ENCODE results near the gene IGFL4. TPM values are rescaled to one million over a fixed set of nuclear protein-coding genes. Genes with fewer than 3 reads are reported as not detected.

Gene IGFL4
- total RNA-seq, 1 donor from 2014 or later: 2.3 TPM

DNA sequence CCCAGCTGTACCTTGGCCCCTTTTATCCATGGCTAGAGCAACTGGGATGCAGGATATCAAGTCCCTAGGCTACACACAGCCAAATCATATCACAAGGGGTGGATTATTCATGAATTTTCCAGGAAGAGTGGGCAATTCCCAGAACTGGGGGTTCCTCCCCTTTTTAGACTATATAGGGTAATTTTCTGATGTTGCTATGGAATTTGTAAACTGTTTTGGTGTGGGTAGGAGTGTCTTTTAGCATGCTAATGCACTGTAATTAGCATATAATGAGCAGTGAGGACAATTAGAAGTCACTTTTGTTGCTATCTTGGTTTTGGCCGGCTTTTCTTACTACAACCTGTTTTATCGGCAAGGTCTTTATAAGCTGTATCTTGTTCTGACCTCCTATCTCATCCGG is 18.0 kb upstream of the IGFL4 start:
- FAIRE-seq: no peak
- H3K27me3 ChIP-seq (ENCODE audit: insufficient read depth, low read length): peaks cover 15% of the 10 kb centered on the region
- no peaks in the 10 kb centered on the region for H3K79me2 ChIP-seq (ENCODE audit: insufficient read depth, low read length)

DNA sequence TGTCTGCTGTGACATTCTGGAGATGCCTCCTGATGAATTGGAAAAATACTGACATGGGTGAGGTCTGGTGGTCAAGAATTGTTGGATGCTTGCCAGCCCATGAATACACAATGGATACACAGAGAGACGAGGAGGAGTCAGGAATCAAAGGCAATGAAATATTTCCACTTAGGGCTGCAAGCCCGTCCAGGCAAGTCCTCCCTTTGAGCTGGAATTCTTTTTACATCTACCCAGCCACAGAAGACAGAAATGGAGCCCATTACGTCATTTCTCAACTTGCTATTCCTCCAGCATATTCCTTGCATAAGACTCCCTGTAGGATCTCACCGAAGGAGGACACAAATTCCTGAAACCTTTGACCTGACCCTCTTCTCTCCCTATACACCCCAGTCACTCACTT is 15.7 kb upstream of the IGFL4 start:
- TF ChIP-seq EZH2 (IDR thresholded peaks at IDR 0.05; ENCODE audit: insufficient read depth, low read length): no peak
- Histone ChIP-seq H3K9ac (ENCODE audit: low read length) (no peak overlapping the region), H3K4me1 (ENCODE audit: insufficient read depth, low read length) (no peaks in the 10 kb centered on the region), H3K79me2 (ENCODE audit: insufficient read depth, low read length) (no peaks in the 10 kb centered on the region), H2AFZ (ENCODE audit: low read depth, low read length) (no peak overlapping the region), H3K36me3 (ENCODE audit: insufficient read depth, low read length) (no peaks in the 10 kb centered on the region), H3K27ac (ENCODE audit: low read depth, low read length) (no peak overlapping the region), H4K20me1 (ENCODE audit: insufficient read depth, low read length) (no peaks in the 10 kb centered on the region), H3K4me2 (ENCODE audit: low read length) (no peak overlapping the region), H3K9me3 (ENCODE audit: insufficient read depth, low read depth, low read length) (peaks cover 14% of the 10 kb centered on the region), H3K4me3 (ENCODE audit: insufficient read depth, low read depth, low read length) (no peak overlapping the region), H3K27me3 (ENCODE audit: insufficient read depth, low read length) (peaks cover 8% of the 10 kb centered on the region)
- no peak overlapping the region for H3K4me3 Mint-ChIP-seq (ENCODE audit: unreplicated experiment)
- peaks cover 16% of the 10 kb centered on the region for H3K9me3 Mint-ChIP-seq (ENCODE audit: unreplicated experiment)
- DNase-seq (ENCODE audit: low read depth) (no peak), FAIRE-seq (no peak)
- H3K4me1 Mint-ChIP-seq (ENCODE audit: low read depth, unreplicated experiment): peaks cover 9% of the 10 kb centered on the region
- H3K27ac Mint-ChIP-seq (ENCODE audit: unreplicated experiment): peak overlapping the region; percentile 27
- peaks cover 27% of the 10 kb centered on the region for H3K36me3 Mint-ChIP-seq (ENCODE audit: low read depth, unreplicated experiment)
- peaks cover 22% of the 10 kb centered on the region for H3K27me3 Mint-ChIP-seq (ENCODE audit: low read depth, unreplicated experiment)

More for the DNA sequence above, 18.0 kb upstream of the IGFL4 start:
- Mint-ChIP-seq H3K36me3 (ENCODE audit: low read depth, unreplicated experiment) (peaks cover 42% of the 10 kb centered on the region), H3K9me3 (ENCODE audit: unreplicated experiment) (peaks cover 30% of the 10 kb centered on the region), H3K27ac (ENCODE audit: unreplicated experiment) (no peak overlapping the region), H3K27me3 (ENCODE audit: low read depth, unreplicated experiment) (peaks cover 29% of the 10 kb centered on the region), H3K4me3 (ENCODE audit: unreplicated experiment) (no peak overlapping the region), H3K4me1 (ENCODE audit: low read depth, unreplicated experiment) (peaks cover 9% of the 10 kb centered on the region)
- Histone ChIP-seq H3K4me2 (ENCODE audit: low read length) (no peak overlapping the region), H3K36me3 (ENCODE audit: insufficient read depth, low read length) (no peaks in the 10 kb centered on the region), H3K4me3 (ENCODE audit: insufficient read depth, low read depth, low read length) (no peak overlapping the region), H3K9me3 (ENCODE audit: insufficient read depth, low read depth, low read length) (peaks cover 14% of the 10 kb centered on the region), H4K20me1 (ENCODE audit: insufficient read depth, low read length) (no peaks in the 10 kb centered on the region), H2AFZ (ENCODE audit: low read depth, low read length) (no peak overlapping the region), H3K27ac (ENCODE audit: low read depth, low read length) (no peak overlapping the region), H3K4me1 (ENCODE audit: insufficient read depth, low read length) (no peaks in the 10 kb centered on the region), H3K9ac (ENCODE audit: low read length) (no peak overlapping the region)
- DNase-seq (ENCODE audit: low read depth): no peak
- TF ChIP-seq, protein P1, sequence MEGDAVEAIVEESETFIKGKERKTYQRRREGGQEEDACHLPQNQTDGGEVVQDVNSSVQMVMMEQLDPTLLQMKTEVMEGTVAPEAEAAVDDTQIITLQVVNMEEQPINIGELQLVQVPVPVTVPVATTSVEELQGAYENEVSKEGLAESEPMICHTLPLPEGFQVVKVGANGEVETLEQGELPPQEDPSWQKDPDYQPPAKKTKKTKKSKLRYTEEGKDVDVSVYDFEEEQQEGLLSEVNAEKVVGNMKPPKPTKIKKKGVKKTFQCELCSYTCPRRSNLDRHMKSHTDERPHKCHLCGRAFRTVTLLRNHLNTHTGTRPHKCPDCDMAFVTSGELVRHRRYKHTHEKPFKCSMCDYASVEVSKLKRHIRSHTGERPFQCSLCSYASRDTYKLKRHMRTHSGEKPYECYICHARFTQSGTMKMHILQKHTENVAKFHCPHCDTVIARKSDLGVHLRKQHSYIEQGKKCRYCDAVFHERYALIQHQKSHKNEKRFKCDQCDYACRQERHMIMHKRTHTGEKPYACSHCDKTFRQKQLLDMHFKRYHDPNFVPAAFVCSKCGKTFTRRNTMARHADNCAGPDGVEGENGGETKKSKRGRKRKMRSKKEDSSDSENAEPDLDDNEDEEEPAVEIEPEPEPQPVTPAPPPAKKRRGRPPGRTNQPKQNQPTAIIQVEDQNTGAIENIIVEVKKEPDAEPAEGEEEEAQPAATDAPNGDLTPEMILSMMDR (IDR thresholded peaks at IDR 0.05; ENCODE audit: insufficient read depth, low read depth, low read length): no peak
- no peak for TF ChIP-seq EZH2 (IDR thresholded peaks at IDR 0.05; ENCODE audit: insufficient read depth, low read length)

DNA sequence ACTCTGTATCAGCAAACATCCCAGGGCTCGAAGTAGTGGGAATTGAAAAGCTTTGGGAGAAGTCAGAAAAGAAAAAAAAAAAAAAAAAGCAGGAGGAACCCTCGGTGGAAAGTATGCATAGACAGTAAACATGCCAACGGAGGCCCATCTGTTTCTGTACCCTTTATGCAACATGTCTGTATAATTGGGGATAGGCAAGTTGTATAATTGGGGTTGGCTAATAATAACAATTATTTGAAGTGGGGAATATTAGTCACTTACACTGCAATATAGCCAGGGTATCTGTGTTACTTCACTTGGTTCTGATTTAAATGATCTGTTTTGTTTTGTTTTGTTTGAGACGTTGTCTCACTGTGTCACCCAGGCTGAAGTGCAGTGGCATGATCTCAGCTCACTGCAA is 12.1 kb upstream of the IGFL4 start:
- Mint-ChIP-seq H3K4me3 (ENCODE audit: unreplicated experiment) (no peak overlapping the region), H3K36me3 (ENCODE audit: low read depth, unreplicated experiment) (peaks cover 7% of the 10 kb centered on the region), H3K4me1 (ENCODE audit: low read depth, unreplicated experiment) (peaks cover 9% of the 10 kb centered on the region), H3K27me3 (ENCODE audit: low read depth, unreplicated experiment) (peaks cover 23% of the 10 kb centered on the region), H3K9me3 (ENCODE audit: unreplicated experiment) (peaks cover 17% of the 10 kb centered on the region), H3K27ac (ENCODE audit: unreplicated experiment) (no peak overlapping the region)
- TF ChIP-seq, protein P1 (IDR thresholded peaks at IDR 0.05; ENCODE audit: insufficient read depth, low read depth, low read length): no peak
- no peak for TF ChIP-seq EZH2 (IDR thresholded peaks at IDR 0.05; ENCODE audit: insufficient read depth, low read length)
- Histone ChIP-seq H3K9me3 (ENCODE audit: insufficient read depth, low read depth, low read length) (peaks cover 2% of the 10 kb centered on the region), H3K27me3 (ENCODE audit: insufficient read depth, low read length) (peaks cover 12% of the 10 kb centered on the region), H3K36me3 (ENCODE audit: insufficient read depth, low read length) (no peaks in the 10 kb centered on the region), H3K9ac (ENCODE audit: low read length) (no peak overlapping the region), H3K4me2 (ENCODE audit: low read length) (no peak overlapping the region), H3K4me3 (ENCODE audit: insufficient read depth, low read depth, low read length) (no peak overlapping the region), H2AFZ (ENCODE audit: low read depth, low read length) (no peak overlapping the region), H4K20me1 (ENCODE audit: insufficient read depth, low read length) (no peaks in the 10 kb centered on the region), H3K4me1 (ENCODE audit: insufficient read depth, low read length) (no peaks in the 10 kb centered on the region), H3K79me2 (ENCODE audit: insufficient read depth, low read length) (no peaks in the 10 kb centered on the region), H3K27ac (ENCODE audit: low read depth, low read length) (no peak overlapping the region)
- DNase-seq (ENCODE audit: low read depth) (no peak), FAIRE-seq (no peak)

Measured in astrocyte (in vitro differentiated cells and primary cell).